Esophagus muscularis mucosa (tissue), 4 donors: Measurements from ENCODE around the gene BIN1. TPM values are rescaled to one million over a fixed set of nuclear protein-coding genes. Genes with fewer than 3 reads are reported as not detected.

Experiments
- DNase-seq: peaks from one replicate; pipeline ENCODE4 v3.0.0-alpha.2; 2017; ENCODE audit errors: extremely low spot score
- H3K27ac ChIP-seq, 4 donors: fragments of 200-600 bp; sonication (generic); replicated peaks in 1 of 4; 1 replicate in 3 of 4; 2 replicates in 1 of 4; pipeline ENCODE4 v1.5.1; 2016 to 2019; ENCODE audit warnings: mild to moderate bottlenecking in 1 of 4
- H3K27me3 ChIP-seq, 4 donors: fragments of 200-600 bp; sonication (generic); one replicate each; pipeline versions ENCODE4 v1.5.1 to v1.6.0; 2016 to 2019
- H3K36me3 ChIP-seq, 4 donors: fragments of 200-600 bp; sonication (generic); one replicate each; pipeline ENCODE4 v1.5.1; 2016 to 2019
- H3K4me1 ChIP-seq, 4 donors: fragments of 200-600 bp; sonication (generic); one replicate each; pipeline ENCODE4 v1.5.1; 2016 to 2019
- H3K4me3 ChIP-seq, 4 donors: fragments of 200-600 bp; sonication (generic); 1 replicate in 2 of 4; 2 replicates in 2 of 4; pipeline ENCODE4 v1.5.1; 2016 to 2019; ENCODE audit warnings: mild to moderate bottlenecking in 4 of 4, moderate library complexity in 1 of 4
- H3K9me3 ChIP-seq, 4 donors: fragments of 200-600 bp; sonication (generic); 1 replicate in 3 of 4; 2 replicates in 1 of 4; pipeline ENCODE4 v1.5.1; 2016 to 2019
- CTCF ChIP-seq, 3 experiments: fragments of 200-600 bp in 2 of 3; fragments of 450-650 bp in 1 of 3; sonication (generic) in 2 of 3; IDR thresholded peaks; one replicate each; pipeline ENCODE4 v1.5.1; 2017 to 2019; ENCODE audit warnings: antibody characterized with exemption in 3 of 3, mild to moderate bottlenecking in 2 of 3, moderate library complexity in 1 of 3
- EP300 ChIP-seq: sonication (generic); formaldehyde crosslinking; IDR thresholded peaks from one replicate; pipeline ENCODE4 v1.6.1; 2017; ENCODE audit warnings: antibody characterized with exemption
- POLR2A ChIP-seq: fragments of 450-650 bp; IDR thresholded peaks from one replicate; pipeline ENCODE4 v1.6.1; 2017; ENCODE audit warnings: antibody characterized with exemption, moderate library complexity, mild to moderate bottlenecking, low read depth
- POLR2AphosphoS5 ChIP-seq, 2 donors: sonication (generic); formaldehyde crosslinking; IDR thresholded peaks; one replicate each; pipeline ENCODE4 v1.6.1; 2017; ENCODE audit warnings: antibody characterized with exemption in 2 of 2
- whole genome bisulfite sequencing: methylation state at CpG from one replicate; pipeline ENCODE4 v1.1.5; 2018; 5-methylcytosine and 5-hydroxymethylcytosine counted together
- intact Hi-C: fragments of 100-400 bp; cut with DNase I; formaldehyde crosslinking; loops from one replicate; pipeline ENCODE4 v1.15.1; 2023
- total RNA-seq, 4 donors: library from RNA; depleted of rRNA; stranded (reverse); fragments of >200 nt; gene quantifications; one replicate each; pipeline versions ENCODE4 v1.1.0 to v1.2.1, GENCODE V29; 2016

Gene BIN1
- total RNA-seq, 4 donors from 2014 or later: 32.4 to 78.2 (median 50.2) TPM

GRCh38 chr2:127039387-127040031, 67.4 kb downstream of the BIN1 start:
- H3K27ac ChIP-seq: no peak overlapping the region
- WGBS: 89% methylated on average over 7 of the region's 14 CpGs
- H3K36me3 ChIP-seq: no peaks in the 10 kb centered on the region
- TF ChIP-seq CTCF (IDR thresholded peaks at IDR 0.05) (no peak), POLR2A (no peak), EP300 (no peak), POLR2AphosphoS5 (IDR thresholded peaks at IDR 0.05) (no peak)
- intact Hi-C loops: no loop called here
- peaks cover 0 to 11% (median 2%) of the 10 kb centered on the region in 4 donors for H3K4me1 ChIP-seq
- H3K4me3 ChIP-seq: no peak overlapping the region
- no peaks in the 10 kb centered on the region for H3K9me3 ChIP-seq
- H3K27me3 ChIP-seq: no peaks in the 10 kb centered on the region
- DNase-seq: no peak

DNA sequence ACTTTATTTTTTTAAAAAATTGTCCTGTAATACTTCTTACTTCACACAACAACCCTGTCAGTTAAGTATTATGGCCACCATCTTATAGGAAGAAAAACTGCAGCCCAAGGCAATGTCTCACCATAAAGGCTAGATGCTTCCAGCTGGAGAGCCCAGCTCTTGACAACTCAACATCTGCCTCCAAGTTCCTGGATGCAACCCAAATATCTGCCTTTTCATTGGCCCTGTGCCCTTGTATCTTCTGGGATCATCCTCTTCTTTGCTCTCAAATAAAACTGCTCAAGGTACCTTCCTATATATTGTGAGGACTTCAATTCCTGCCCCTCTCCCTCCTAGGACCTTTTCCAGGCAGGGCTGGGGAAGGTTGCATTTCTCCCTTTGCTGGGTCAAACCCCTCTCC, 69.5 kb downstream of the BIN1 start:
- no peaks in the 10 kb centered on the region for H3K36me3 ChIP-seq
- H3K4me3 ChIP-seq: no peak overlapping the region
- H3K27ac ChIP-seq: no peak overlapping the region
- H3K9me3 ChIP-seq: no peaks in the 10 kb centered on the region
- H3K27me3 ChIP-seq: no peaks in the 10 kb centered on the region
- TF ChIP-seq POLR2A (no peak), CTCF (IDR thresholded peaks at IDR 0.05) (no peak), EP300 (no peak), POLR2AphosphoS5 (IDR thresholded peaks at IDR 0.05) (no peak)
- DNase-seq: no peak
- intact Hi-C loops: no loop called here
- peaks cover 0 to 17% (median 7%) of the 10 kb centered on the region in 4 donors for H3K4me1 ChIP-seq

GRCh38 chr2:127034883-127035611, 71.9 kb downstream of the BIN1 start:
- Histone ChIP-seq H3K27me3 (no peaks in the 10 kb centered on the region), H3K4me3 (no peak overlapping the region), H3K9me3 (no peaks in the 10 kb centered on the region), H3K36me3 (no peaks in the 10 kb centered on the region), H3K27ac (no peak overlapping the region), H3K4me1 (peaks cover 0 to 17% (median 7%) of the 10 kb centered on the region in 4 donors)
- TF ChIP-seq CTCF (IDR thresholded peaks at IDR 0.05) (no peak), POLR2AphosphoS5 (IDR thresholded peaks at IDR 0.05) (no peak), EP300 (no peak), POLR2A (no peak)
- intact Hi-C loops: no loop called here
- DNase-seq: no peak
- 76% methylated on average over 11 of the region's 11 CpGs for WGBS

DNA sequence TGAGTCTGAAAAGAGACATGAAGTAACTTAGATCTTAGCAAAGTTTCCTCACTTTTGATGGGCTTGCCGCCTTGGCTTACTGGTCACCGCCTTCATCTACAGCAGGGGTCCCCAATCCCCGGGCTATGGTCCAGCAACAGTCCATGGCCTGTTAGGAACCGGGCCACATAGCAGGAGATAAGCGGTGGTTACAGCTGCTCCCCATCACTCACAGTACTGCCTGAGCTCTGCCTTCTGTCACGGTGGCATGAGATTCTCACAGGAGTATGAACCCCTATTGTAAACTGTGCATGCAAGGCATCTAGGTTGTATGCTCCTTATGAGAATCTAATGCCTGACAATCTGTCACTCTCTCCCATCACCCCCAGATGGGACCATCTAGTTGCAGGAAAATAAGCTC, 72.9 kb downstream of the BIN1 start:
- Histone ChIP-seq H3K9me3 (no peaks in the 10 kb centered on the region), H3K4me1 (peaks cover 0 to 17% (median 7%) of the 10 kb centered on the region in 4 donors), H3K4me3 (no peak overlapping the region), H3K27me3 (no peaks in the 10 kb centered on the region), H3K36me3 (no peaks in the 10 kb centered on the region), H3K27ac (no peak overlapping the region)
- DNase-seq: no peak
- TF ChIP-seq CTCF (IDR thresholded peaks at IDR 0.05) (no peak), POLR2AphosphoS5 (IDR thresholded peaks at IDR 0.05) (no peak), POLR2A (no peak), EP300 (no peak)
- intact Hi-C loops: no loop called here
- WGBS: 51% methylated on average over 6 of the region's 6 CpGs
